GM18508 (cell line): ENCODE measurements around the gene RAPGEF1.

Experiments used
- ATAC-seq: cut with Tn5 transposase; IDR thresholded peaks from one replicate; pipeline ENCODE4 v1.9.1; 2021; ENCODE audit warnings: moderate number of reproducible peaks; ENCODE audit not compliant: insufficient read depth, unreplicated experiment

RAPGEF1 gene

GRCh38 chr9:131616983-131617604, 122.8 kb downstream of the RAPGEF1 start:
- no peak for ATAC-seq

- ATAC-seq: no peak
Observed at GRCh38 chr9:131614340-131614915, 125.4 kb downstream of the RAPGEF1 start.

- no peak for ATAC-seq
Observed at GRCh38 chr9:131613921-131614320, 126.0 kb downstream of the RAPGEF1 start.

GRCh38 chr9:131612851-131613250, 127.0 kb downstream of the RAPGEF1 start:
- ATAC-seq: no peak

GRCh38 chr9:131611586-131612315, 128.1 kb downstream of the RAPGEF1 start:
- ATAC-seq: no peak

DNA sequence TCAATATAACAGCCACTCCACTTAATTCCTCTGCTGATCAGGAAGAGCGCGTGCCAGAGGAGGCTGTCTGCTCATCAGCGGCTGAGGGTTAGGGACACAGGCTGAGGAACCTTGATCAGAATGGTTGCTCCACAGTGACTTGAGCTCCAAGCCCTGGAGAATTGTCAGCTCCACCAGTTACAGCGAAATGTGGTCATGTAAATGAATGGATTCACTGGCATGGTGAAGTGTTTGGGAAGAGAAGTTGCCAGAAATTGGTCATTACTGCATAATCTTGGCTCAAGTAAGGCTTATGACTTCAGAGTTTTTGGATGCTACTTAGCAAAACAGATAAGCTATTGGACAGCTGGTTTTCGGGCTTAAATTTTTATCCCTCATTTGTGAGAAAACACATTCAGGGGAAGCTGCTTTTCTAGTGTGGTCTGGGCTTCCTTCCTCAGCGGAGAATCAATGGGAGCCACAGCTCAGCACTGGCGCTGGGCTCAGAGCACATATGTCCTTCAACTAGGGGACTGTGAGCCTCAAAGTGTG, 129.6 kb downstream of the RAPGEF1 start:
- ATAC-seq: no peak

DNA sequence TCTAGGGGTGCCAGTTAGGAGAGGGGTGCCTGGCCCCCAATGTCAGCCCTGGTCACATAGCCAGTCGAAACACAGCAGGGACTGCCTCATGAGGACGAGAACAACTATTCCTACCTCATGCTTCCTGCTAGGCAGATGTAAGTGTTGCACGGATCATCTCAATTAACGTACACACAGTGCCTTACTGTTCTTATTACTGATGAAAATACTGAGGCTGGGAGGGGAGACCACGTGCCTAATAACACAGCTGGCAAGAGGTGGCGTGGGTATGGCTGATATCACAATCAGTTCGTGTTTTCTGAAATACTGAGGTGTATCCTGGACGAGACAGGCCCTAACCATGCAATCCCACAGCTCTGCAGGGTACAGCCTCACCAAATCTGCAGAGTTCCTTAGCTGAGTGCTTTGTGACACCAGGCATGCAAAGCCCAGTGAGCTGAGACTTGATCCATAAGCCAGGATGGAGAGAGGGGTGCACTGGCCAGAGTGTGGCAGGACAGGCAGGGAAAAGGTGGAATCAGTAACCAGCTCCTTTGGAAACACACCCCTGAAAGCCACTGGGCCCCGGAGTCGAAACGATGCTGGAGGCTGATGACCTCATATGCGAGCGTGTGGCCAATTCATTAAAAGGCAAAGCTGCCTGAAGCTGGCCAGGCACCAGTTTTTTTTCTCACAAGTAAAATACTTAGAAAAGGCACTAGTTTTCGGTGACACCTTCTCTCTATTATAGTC, 130.6 kb downstream of the RAPGEF1 start:
- ATAC-seq: no peak

DNA sequence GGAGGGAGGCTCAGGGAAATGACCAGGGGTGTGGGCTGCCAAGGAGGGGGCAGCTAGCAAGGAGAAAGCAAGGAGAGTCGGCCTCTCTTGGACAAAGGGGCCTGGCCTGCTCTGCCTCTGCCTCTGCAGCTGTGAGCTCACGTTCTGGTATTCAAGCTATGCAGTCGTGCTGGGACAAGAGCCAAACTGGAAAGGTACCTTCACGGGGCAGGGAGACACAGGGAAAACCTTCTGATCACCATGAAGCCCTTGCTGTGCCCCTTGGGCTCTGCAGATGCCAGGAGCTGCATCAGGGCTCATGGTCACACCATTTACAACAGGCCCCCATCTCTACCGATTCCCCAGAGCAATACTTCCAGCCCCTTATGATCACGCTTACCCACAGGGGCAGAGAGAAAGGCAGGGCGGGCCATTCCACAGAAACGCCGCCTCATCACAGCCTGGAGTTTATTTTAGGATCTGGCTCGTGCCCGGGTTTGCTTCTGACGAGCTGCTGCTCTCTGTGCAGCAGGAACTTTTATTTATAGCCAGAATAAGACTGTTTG, 131.3 kb downstream of the RAPGEF1 start:
- no peak for ATAC-seq

DNA sequence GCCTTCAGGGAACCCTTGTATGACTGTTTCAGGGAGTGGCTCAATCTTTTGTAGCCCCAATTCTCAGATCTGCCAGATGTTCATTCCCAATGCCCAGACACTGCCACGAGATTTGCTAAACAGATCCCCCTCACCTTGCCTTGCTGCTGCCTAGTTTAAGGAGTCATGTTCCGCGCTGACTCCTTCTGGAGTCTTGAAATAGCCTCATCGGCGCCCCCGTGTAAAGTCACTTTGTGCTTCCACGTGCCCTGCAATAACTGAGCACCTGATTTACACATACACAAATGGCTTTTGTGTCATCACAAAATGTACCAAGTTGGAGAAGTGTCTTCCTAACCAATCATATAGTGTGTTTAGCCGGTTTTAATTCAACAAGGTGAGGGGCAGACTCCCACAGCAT, 132.3 kb downstream of the RAPGEF1 start:
- ATAC-seq: no peak

GRCh38 chr9:131606896-131607567, 132.8 kb downstream of the RAPGEF1 start:
- ATAC-seq: no peak

- ATAC-seq: no peak
Observed at GRCh38 chr9:131605770-131606590, 133.9 kb downstream of the RAPGEF1 start.

GRCh38 chr9:131603711-131604439, 136.0 kb downstream of the RAPGEF1 start:
- ATAC-seq: no peak

GRCh38 chr9:131603199-131603598, 136.7 kb downstream of the RAPGEF1 start:
- no peak for ATAC-seq

DNA sequence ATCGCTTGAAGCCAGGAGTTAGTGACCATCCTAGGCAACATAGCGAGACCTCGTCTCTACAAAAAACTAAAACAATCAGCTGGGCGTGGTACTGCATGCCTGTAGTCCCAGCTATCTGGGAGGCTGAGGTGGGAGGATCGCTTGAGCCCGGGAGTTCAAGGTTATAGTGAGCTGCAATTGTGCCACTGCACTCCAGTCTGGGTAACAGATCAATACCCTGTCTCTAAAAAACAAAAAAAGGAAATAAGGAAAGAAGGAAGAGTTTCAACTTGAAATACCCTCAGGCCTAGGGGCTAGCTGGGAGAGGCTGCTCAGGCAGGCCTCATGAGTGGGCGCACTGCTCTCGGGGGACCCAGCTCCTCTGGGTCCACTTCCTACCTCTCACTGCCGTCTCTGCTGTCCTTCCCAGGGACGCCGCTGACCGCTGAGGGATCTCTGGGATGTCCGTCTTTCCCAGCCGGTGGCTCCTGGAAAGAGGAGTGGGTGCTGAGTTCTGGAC, 138.1 kb downstream of the RAPGEF1 start:
- no peak for ATAC-seq

DNA sequence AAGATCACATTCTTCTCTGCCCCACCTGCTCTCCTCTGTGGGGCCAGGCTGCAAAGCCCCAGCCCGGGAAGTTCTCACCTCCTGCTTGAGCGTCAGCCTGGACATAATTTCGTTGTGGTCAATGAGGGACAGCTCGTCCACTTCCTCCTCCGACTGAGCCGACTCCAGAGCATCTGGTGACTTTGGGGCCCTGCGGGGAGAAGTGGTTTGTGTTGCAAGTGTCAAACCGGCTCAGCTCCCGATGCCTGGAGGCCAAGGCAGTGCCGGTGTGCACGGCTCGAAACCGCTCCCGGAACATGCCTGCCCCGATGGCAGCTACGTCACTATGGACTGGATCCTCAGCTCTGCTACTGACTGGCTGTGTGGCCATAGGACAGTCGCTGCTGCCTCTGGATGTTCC, 141.8 kb downstream of the RAPGEF1 start:
- ATAC-seq: no peak

- ATAC-seq: no peak
Observed at GRCh38 chr9:131597246-131597645, 142.6 kb downstream of the RAPGEF1 start.

DNA sequence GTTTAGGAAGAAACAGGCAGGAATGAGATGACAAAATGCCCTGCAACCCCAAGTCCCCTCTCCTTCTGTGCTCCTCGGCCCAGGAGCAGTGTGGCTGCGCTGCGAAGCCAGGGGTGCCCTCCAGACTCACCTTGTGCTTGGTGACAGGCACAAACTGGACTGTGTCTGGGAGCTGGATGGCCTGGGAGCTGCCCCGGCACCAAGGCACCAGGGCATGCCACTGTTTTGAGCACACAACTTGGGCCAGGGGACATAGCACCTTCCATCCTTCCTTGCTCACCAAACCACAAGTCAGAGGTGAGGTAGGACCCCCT, 143.5 kb downstream of the RAPGEF1 start:
- ATAC-seq: no peak

DNA sequence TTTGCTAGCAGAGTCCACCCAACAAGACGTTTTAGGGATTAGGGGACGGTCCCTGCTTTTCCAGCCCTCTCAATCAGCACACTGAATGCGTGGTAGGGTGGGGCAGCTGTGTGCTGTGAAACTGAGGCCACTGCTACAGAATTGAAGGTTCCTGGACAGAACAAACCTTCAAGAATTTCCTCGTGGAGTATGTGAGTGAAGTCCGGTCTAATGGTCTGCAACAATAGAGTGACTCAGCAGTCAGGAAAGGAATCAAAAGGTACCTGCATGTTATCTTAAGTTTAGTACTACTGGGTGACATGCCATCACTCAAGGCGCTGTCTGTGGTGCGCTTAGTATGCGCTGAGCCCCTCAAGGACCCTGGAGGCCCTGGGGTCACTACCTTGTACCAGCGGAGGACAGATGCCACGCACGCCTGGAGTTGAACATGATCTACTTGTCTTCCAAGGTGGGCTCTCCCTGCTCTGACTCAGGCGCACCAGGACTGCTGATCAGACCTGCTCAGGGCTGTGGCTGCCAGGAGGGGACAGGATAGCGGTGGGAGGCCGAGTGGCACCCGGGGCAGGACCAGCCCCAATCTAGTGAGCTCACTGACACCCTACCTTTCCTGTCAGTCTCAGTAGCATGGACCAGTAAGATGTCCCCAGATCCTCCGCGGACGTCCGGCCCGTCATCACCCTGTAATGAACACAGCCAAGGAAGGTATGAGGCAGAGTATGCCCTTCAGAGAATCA, 144.0 kb downstream of the RAPGEF1 start:
- ATAC-seq: no peak
